Glomerular visceral epithelial cell (primary cell): Measurements from ENCODE around the gene CTXN1.

Experiments
- DNase-seq: peaks from one replicate; pipeline ENCODE4 v3.0.0-alpha.2; 2016; ENCODE audit errors: extremely low spot score

CTXN1 gene

GRCh38 chr19:7914099-7914498, 11.8 kb downstream of the CTXN1 start:
- no peak for DNase-seq

GRCh38 chr19:7913652-7914051, 12.3 kb downstream of the CTXN1 start:
- no peak for DNase-seq

GRCh38 chr19:7912697-7913564, 13.0 kb downstream of the CTXN1 start:
- DNase-seq: no peak

- no peak for DNase-seq
These were observed 13.7 kb downstream of the CTXN1 start for GRCh38 chr19:7912144-7912696.

GRCh38 chr19:7911508-7912143, 14.3 kb downstream of the CTXN1 start:
- no peak for DNase-seq

GRCh38 chr19:7910321-7911161, 15.4 kb downstream of the CTXN1 start:
- DNase-seq: no peak

- DNase-seq: no peak
These were observed 16.4 kb downstream of the CTXN1 start for GRCh38 chr19:7909471-7910067.

- no peak for DNase-seq
These were observed 17.0 kb downstream of the CTXN1 start for GRCh38 chr19:7908742-7909461.

- no peak for DNase-seq
These were observed 17.7 kb downstream of the CTXN1 start for GRCh38 chr19:7908078-7908699.

GRCh38 chr19:7907544-7907943, 18.4 kb downstream of the CTXN1 start:
- no peak for DNase-seq

- DNase-seq: no peak
These were observed 18.8 kb downstream of the CTXN1 start for GRCh38 chr19:7907122-7907521.

- DNase-seq: no peak
These were observed 20.1 kb downstream of the CTXN1 start for GRCh38 chr19:7905859-7906258.

GRCh38 chr19:7905268-7905667, 20.7 kb downstream of the CTXN1 start:
- DNase-seq: no peak

GRCh38 chr19:7904074-7905020, 21.6 kb downstream of the CTXN1 start:
- no peak for DNase-seq

- peak; percentile 100 for DNase-seq
These were observed 22.5 kb downstream of the CTXN1 start, which contains the start of gene MAP2K7 for GRCh38 chr19:7903244-7904073. MAP2K7 (plus strand) TSS chr19:7903877; CDS start chr19:7903945, 68 bp downstream.

- no peak for DNase-seq
These were observed 23.1 kb downstream of the CTXN1 start for GRCh38 chr19:7902796-7903243.

GRCh38 chr19:7901337-7901736, 24.6 kb downstream of the CTXN1 start:
- DNase-seq: no peak

GRCh38 chr19:7900931-7901330, 25.0 kb downstream of the CTXN1 start:
- DNase-seq: peak; percentile 35
